Stimulated activated CD8-positive, alpha-beta memory T cell treated with anti-CD3 and anti-CD28 coated beads, Interleukin-12 subunit alpha, Interleukin-12 subunit beta, amount 100 ng/mL, for 4 hours (primary cell): ENCODE data around the gene PPP1R3F.
"Not testable (repeated sequence)": the region's sequence is repeated elsewhere in the genome, so short reads cannot be mapped to it uniquely, and the experiment has no call there.

Experiments
- DNase-seq: peaks from one replicate; pipeline ENCODE4 v3.0.0-alpha.2; 2020; ENCODE audit warnings: low read depth

Gene PPP1R3F

GRCh38 chrX:49316085-49316484, 46.5 kb downstream of the PPP1R3F start:
- DNase-seq, result no peak

- DNase-seq, result not testable (repeated sequence)
Measured at GRCh38 chrX:49321737-49322136, 52.1 kb downstream of the PPP1R3F start, which contains the start of gene GAGE12J. Gene GAGE12J (plus strand): TSS chrX:49322037. CDS start chrX:49323194, 1,157 bp downstream.

- not testable (repeated sequence) for DNase-seq
Measured at GRCh38 chrX:49322266-49322665, 52.7 kb downstream of the PPP1R3F start.

GRCh38 chrX:49323735-49324134, 54.1 kb downstream of the PPP1R3F start:
- not testable (repeated sequence) for DNase-seq

- not testable (repeated sequence) for DNase-seq
Measured at GRCh38 chrX:49330421-49330820, 60.8 kb downstream of the PPP1R3F start.

- not testable (repeated sequence) for DNase-seq
Measured at GRCh38 chrX:49331282-49331681, 61.7 kb downstream of the PPP1R3F start, which contains the start of gene GAGE13. Gene GAGE13 (plus strand): TSS chrX:49331582. CDS start chrX:49332738, 1,156 bp downstream.

GRCh38 chrX:49331841-49332240, 62.2 kb downstream of the PPP1R3F start:
- DNase-seq, result peak; percentile 31
